ENCODE data around the gene MCM6. TPM values are rescaled to one million over a fixed set of nuclear protein-coding genes. Genes with fewer than 3 reads are reported as not detected.

MCM6 gene
- total and polyA plus RNA-seq, 2 experiments from 2014 or later: 74.7 to 133 TPM

DNA sequence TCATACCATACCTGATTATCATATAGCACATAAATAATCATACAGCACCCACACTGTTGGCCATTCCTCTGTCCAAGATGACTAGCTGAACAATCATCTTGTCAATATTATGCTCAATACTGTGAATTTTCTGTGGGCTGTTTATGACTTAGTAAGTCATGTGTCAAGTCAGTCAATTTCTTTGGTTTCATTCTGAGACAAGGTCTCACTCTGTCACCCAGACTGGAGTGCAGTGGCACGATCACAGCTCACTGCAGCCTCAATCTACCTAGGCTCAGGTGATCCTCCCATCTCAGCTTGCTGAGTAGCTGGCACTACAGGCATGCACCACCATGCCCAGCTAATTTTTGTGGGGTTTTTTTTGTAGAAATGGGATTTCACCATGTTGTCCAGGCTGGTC lies 5.7 kb downstream of the MCM6 start:
- Histone ChIP-seq H3K27me3 (ENCODE audit: insufficient read depth) (no peaks in the 10 kb centered on the region), H3K79me2 (replicated peaks; ENCODE audit: insufficient read depth) (peaks cover 57% of the 10 kb centered on the region), H3K4me1 (ENCODE audit: insufficient read depth) (peaks cover 20% of the 10 kb centered on the region), H2AFZ (no peak overlapping the region), H3K9me2 (ENCODE audit: insufficient read depth) (no peaks in the 10 kb centered on the region), H3F3A (replicated peaks; ENCODE audit: low read depth) (no peaks in the 10 kb centered on the region), H4K20me1 (replicated peaks; ENCODE audit: insufficient read depth) (peaks cover 34% of the 10 kb centered on the region), H3K27ac (ENCODE audit: low read depth) (no peak overlapping the region), H3K36me3 (ENCODE audit: insufficient read depth) (peaks cover 61% of the 10 kb centered on the region), H3K4me3 (no peak overlapping the region), H3K4me2 (no peak overlapping the region)
- no peak overlapping the region for H3K4me3 Mint-ChIP-seq
- ATAC-seq (no peak), DNase-seq (ENCODE audit: low spot score) (no peak)
- H3K27ac Mint-ChIP-seq: no peak overlapping the region
- TF ChIP-seq STAT1 (IDR thresholded peaks at IDR 0.05; ENCODE audit: unreplicated experiment) (no peak), EZH2phosphoT487 (IDR thresholded peaks at IDR 0.05; ENCODE audit: unreplicated experiment) (no peak), CREB1 (CRISPR knock-in tag; IDR thresholded peaks at IDR 0.05; ENCODE audit: low read depth) (no peak), JUNB (IDR thresholded peaks at IDR 0.05; ENCODE audit: unreplicated experiment) (no peak), EZH2 (IDR thresholded peaks at IDR 0.05; ENCODE audit: low read depth, unreplicated experiment) (no peak), ZNF114 (CRISPR knock-in tag; IDR thresholded peaks at IDR 0.05) (no peak), NANOG (IDR thresholded peaks at IDR 0.05; ENCODE audit: borderline replicate concordance) (no peak), POLR2AphosphoS5 (IDR thresholded peaks at IDR 0.05; ENCODE audit: low read depth) (no peak), ZNF331 (CRISPR knock-in tag; IDR thresholded peaks at IDR 0.05; ENCODE audit: low read depth) (no peak)
- TF ChIP-seq, protein P1, sequence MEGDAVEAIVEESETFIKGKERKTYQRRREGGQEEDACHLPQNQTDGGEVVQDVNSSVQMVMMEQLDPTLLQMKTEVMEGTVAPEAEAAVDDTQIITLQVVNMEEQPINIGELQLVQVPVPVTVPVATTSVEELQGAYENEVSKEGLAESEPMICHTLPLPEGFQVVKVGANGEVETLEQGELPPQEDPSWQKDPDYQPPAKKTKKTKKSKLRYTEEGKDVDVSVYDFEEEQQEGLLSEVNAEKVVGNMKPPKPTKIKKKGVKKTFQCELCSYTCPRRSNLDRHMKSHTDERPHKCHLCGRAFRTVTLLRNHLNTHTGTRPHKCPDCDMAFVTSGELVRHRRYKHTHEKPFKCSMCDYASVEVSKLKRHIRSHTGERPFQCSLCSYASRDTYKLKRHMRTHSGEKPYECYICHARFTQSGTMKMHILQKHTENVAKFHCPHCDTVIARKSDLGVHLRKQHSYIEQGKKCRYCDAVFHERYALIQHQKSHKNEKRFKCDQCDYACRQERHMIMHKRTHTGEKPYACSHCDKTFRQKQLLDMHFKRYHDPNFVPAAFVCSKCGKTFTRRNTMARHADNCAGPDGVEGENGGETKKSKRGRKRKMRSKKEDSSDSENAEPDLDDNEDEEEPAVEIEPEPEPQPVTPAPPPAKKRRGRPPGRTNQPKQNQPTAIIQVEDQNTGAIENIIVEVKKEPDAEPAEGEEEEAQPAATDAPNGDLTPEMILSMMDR (conservative IDR thresholded peaks at IDR 0.05; ENCODE audit: low read depth in 2 of 2): no peak
- TF ChIP-seq, protein P2, sequence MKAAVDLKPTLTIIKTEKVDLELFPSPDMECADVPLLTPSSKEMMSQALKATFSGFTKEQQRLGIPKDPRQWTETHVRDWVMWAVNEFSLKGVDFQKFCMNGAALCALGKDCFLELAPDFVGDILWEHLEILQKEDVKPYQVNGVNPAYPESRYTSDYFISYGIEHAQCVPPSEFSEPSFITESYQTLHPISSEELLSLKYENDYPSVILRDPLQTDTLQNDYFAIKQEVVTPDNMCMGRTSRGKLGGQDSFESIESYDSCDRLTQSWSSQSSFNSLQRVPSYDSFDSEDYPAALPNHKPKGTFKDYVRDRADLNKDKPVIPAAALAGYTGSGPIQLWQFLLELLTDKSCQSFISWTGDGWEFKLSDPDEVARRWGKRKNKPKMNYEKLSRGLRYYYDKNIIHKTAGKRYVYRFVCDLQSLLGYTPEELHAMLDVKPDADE (IDR thresholded peaks at IDR 0.05): no peak
- TF ChIP-seq, protein P3, sequence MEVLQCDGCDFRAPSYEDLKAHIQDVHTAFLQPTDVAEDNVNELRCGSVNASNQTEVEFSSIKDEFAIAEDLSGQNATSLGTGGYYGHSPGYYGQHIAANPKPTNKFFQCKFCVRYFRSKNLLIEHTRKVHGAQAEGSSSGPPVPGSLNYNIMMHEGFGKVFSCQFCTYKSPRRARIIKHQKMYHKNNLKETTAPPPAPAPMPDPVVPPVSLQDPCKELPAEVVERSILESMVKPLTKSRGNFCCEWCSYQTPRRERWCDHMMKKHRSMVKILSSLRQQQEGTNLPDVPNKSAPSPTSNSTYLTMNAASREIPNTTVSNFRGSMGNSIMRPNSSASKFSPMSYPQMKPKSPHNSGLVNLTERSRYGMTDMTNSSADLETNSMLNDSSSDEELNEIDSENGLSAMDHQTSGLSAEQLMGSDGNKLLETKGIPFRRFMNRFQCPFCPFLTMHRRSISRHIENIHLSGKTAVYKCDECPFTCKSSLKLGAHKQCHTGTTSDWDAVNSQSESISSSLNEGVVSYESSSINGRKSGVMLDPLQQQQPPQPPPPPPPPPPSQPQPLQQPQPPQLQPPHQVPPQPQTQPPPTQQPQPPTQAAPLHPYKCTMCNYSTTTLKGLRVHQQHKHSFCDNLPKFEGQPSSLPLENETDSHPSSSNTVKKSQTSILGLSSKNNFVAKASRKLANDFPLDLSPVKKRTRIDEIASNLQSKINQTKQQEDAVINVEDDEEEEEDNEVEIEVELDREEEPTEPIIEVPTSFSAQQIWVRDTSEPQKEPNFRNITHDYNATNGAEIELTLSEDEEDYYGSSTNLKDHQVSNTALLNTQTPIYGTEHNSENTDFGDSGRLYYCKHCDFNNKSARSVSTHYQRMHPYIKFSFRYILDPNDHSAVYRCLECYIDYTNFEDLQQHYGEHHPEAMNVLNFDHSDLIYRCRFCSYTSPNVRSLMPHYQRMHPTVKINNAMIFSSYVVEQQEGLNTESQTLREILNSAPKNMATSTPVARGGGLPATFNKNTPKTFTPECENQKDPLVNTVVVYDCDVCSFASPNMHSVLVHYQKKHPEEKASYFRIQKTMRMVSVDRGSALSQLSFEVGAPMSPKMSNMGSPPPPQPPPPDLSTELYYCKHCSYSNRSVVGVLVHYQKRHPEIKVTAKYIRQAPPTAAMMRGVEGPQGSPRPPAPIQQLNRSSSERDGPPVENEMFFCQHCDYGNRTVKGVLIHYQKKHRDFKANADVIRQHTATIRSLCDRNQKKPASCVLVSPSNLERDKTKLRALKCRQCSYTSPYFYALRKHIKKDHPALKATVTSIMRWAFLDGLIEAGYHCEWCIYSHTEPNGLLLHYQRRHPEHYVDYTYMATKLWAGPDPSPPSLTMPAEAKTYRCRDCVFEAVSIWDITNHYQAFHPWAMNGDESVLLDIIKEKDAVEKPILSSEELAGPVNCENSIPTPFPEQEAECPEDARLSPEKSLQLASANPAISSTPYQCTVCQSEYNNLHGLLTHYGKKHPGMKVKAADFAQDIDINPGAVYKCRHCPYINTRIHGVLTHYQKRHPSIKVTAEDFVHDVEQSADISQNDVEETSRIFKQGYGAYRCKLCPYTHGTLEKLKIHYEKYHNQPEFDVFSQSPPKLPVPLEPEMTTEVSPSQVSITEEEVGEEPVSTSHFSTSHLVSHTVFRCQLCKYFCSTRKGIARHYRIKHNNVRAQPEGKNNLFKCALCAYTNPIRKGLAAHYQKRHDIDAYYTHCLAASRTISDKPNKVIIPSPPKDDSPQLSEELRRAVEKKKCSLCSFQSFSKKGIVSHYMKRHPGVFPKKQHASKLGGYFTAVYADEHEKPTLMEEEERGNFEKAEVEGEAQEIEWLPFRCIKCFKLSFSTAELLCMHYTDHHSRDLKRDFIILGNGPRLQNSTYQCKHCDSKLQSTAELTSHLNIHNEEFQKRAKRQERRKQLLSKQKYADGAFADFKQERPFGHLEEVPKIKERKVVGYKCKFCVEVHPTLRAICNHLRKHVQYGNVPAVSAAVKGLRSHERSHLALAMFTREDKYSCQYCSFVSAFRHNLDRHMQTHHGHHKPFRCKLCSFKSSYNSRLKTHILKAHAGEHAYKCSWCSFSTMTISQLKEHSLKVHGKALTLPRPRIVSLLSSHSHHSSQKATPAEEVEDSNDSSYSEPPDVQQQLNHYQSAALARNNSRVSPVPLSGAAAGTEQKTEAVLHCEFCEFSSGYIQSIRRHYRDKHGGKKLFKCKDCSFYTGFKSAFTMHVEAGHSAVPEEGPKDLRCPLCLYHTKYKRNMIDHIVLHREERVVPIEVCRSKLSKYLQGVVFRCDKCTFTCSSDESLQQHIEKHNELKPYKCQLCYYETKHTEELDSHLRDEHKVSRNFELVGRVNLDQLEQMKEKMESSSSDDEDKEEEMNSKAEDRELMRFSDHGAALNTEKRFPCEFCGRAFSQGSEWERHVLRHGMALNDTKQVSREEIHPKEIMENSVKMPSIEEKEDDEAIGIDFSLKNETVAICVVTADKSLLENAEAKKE (CRISPR knock-in tag; IDR thresholded peaks at IDR 0.05): no peak
- TF ChIP-seq, protein P4, sequence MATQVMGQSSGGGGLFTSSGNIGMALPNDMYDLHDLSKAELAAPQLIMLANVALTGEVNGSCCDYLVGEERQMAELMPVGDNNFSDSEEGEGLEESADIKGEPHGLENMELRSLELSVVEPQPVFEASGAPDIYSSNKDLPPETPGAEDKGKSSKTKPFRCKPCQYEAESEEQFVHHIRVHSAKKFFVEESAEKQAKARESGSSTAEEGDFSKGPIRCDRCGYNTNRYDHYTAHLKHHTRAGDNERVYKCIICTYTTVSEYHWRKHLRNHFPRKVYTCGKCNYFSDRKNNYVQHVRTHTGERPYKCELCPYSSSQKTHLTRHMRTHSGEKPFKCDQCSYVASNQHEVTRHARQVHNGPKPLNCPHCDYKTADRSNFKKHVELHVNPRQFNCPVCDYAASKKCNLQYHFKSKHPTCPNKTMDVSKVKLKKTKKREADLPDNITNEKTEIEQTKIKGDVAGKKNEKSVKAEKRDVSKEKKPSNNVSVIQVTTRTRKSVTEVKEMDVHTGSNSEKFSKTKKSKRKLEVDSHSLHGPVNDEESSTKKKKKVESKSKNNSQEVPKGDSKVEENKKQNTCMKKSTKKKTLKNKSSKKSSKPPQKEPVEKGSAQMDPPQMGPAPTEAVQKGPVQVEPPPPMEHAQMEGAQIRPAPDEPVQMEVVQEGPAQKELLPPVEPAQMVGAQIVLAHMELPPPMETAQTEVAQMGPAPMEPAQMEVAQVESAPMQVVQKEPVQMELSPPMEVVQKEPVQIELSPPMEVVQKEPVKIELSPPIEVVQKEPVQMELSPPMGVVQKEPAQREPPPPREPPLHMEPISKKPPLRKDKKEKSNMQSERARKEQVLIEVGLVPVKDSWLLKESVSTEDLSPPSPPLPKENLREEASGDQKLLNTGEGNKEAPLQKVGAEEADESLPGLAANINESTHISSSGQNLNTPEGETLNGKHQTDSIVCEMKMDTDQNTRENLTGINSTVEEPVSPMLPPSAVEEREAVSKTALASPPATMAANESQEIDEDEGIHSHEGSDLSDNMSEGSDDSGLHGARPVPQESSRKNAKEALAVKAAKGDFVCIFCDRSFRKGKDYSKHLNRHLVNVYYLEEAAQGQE (IDR thresholded peaks at IDR 0.05; ENCODE audit: unreplicated experiment): no peak
- no peaks in the 10 kb centered on the region; the same call in 2 of the 3 replicates for H3K9me3 Mint-ChIP-seq
- peaks cover 17% of the 10 kb centered on the region for H3K4me1 Mint-ChIP-seq
- peaks cover 2% of the 10 kb centered on the region for H3K27me3 Mint-ChIP-seq (ENCODE audit: insufficient read depth, low read depth, poor library complexity)
- peaks cover 89% of the 10 kb centered on the region for H3K36me3 Mint-ChIP-seq (ENCODE audit: low read depth)
